ENCODE results near the gene KRTAP29-1.

KRTAP29-1 gene

GRCh38 chr17:41339571-41340172 lies 37.0 kb upstream of the KRTAP29-1 start:
- H3K9ac ChIP-seq (ENCODE audit: low read depth in 1 of 2, low read length in 2 of 2), result no peak overlapping the region
- H3K36me3 ChIP-seq (ENCODE audit: control insufficient read depth in 1 of 2, insufficient read depth in 2 of 2, low read length in 2 of 2), result no peaks in the 10 kb centered on the region
- H3K4me3 ChIP-seq (ENCODE audit: low read depth in 1 of 2, low read length in 2 of 2), result no peak overlapping the region
- peaks cover 7 to 14% of the 10 kb centered on the region in 2 donors for H3K4me1 ChIP-seq (ENCODE audit: control insufficient read depth in 1 of 2, insufficient read depth in 2 of 2, low read length in 2 of 2)
- no peak overlapping the region for H3K27ac ChIP-seq (ENCODE audit: low read depth, low read length)
- no peaks in the 10 kb centered on the region for H3K9me3 ChIP-seq (ENCODE audit: control insufficient read depth in 1 of 2, low read length in 2 of 2)
- H3K27me3 ChIP-seq (ENCODE audit: control insufficient read depth in 1 of 2, insufficient read depth in 2 of 2, low read length in 2 of 2), result peaks cover 0 to 7% of the 10 kb centered on the region in 2 donors

- Histone ChIP-seq H3K27ac (ENCODE audit: low read depth, low read length) (no peak overlapping the region), H3K4me3 (ENCODE audit: low read depth in 1 of 2, low read length in 2 of 2) (no peak overlapping the region)
Measured at GRCh38 chr17:41338961-41339485, 36.4 kb upstream of the KRTAP29-1 start.

GRCh38 chr17:41335747-41336146 lies 33.1 kb upstream of the KRTAP29-1 start:
- H3K27ac ChIP-seq (ENCODE audit: low read depth, low read length), result no peak overlapping the region
- peaks cover 0 to 12% of the 10 kb centered on the region in 2 donors for H3K27me3 ChIP-seq (ENCODE audit: control insufficient read depth in 1 of 2, insufficient read depth in 2 of 2, low read length in 2 of 2)
- H3K9ac ChIP-seq (ENCODE audit: low read depth in 1 of 2, low read length in 2 of 2), result no peak overlapping the region
- H3K9me3 ChIP-seq (ENCODE audit: control insufficient read depth in 1 of 2, low read length in 2 of 2), result no peaks in the 10 kb centered on the region
- H3K36me3 ChIP-seq (ENCODE audit: control insufficient read depth in 1 of 2, insufficient read depth in 2 of 2, low read length in 2 of 2), result no peaks in the 10 kb centered on the region
- peaks cover 7 to 14% of the 10 kb centered on the region in 2 donors for H3K4me1 ChIP-seq (ENCODE audit: control insufficient read depth in 1 of 2, insufficient read depth in 2 of 2, low read length in 2 of 2)
- H3K4me3 ChIP-seq (ENCODE audit: low read depth in 1 of 2, low read length in 2 of 2), result no peak overlapping the region

More at GRCh38 chr17:41338961-41339485, 36.4 kb upstream of the KRTAP29-1 start:
- Histone ChIP-seq H3K36me3 (ENCODE audit: control insufficient read depth in 1 of 2, insufficient read depth in 2 of 2, low read length in 2 of 2) (no peaks in the 10 kb centered on the region), H3K9me3 (ENCODE audit: control insufficient read depth in 1 of 2, low read length in 2 of 2) (no peaks in the 10 kb centered on the region), H3K9ac (ENCODE audit: low read depth in 1 of 2, low read length in 2 of 2) (no peak overlapping the region), H3K4me1 (ENCODE audit: control insufficient read depth in 1 of 2, insufficient read depth in 2 of 2, low read length in 2 of 2) (peaks cover 7 to 14% of the 10 kb centered on the region in 2 donors), H3K27me3 (ENCODE audit: control insufficient read depth in 1 of 2, insufficient read depth in 2 of 2, low read length in 2 of 2) (peaks cover 0 to 7% of the 10 kb centered on the region in 2 donors)

- H3K9me3 ChIP-seq (ENCODE audit: control insufficient read depth in 1 of 2, low read length in 2 of 2), result no peaks in the 10 kb centered on the region
- H3K27ac ChIP-seq (ENCODE audit: low read depth, low read length), result no peak overlapping the region
- no peak overlapping the region for H3K4me3 ChIP-seq (ENCODE audit: low read depth in 1 of 2, low read length in 2 of 2)
- H3K36me3 ChIP-seq (ENCODE audit: control insufficient read depth in 1 of 2, insufficient read depth in 2 of 2, low read length in 2 of 2), result no peaks in the 10 kb centered on the region
- peaks cover 1 to 12% of the 10 kb centered on the region in 2 donors for H3K4me1 ChIP-seq (ENCODE audit: control insufficient read depth in 1 of 2, insufficient read depth in 2 of 2, low read length in 2 of 2)
- H3K9ac ChIP-seq (ENCODE audit: low read depth in 1 of 2, low read length in 2 of 2), result no peak overlapping the region
- H3K27me3 ChIP-seq (ENCODE audit: control insufficient read depth in 1 of 2, insufficient read depth in 2 of 2, low read length in 2 of 2), result peaks cover 0 to 12% of the 10 kb centered on the region in 2 donors
Measured at GRCh38 chr17:41334385-41335305, 32.0 kb upstream of the KRTAP29-1 start.

GRCh38 chr17:41333836-41334235 lies 31.2 kb upstream of the KRTAP29-1 start:
- H3K36me3 ChIP-seq (ENCODE audit: control insufficient read depth in 1 of 2, insufficient read depth in 2 of 2, low read length in 2 of 2), result no peaks in the 10 kb centered on the region
- H3K4me3 ChIP-seq (ENCODE audit: low read depth in 1 of 2, low read length in 2 of 2), result no peak overlapping the region
- H3K9ac ChIP-seq (ENCODE audit: low read depth in 1 of 2, low read length in 2 of 2), result no peak overlapping the region
- H3K27me3 ChIP-seq (ENCODE audit: control insufficient read depth in 1 of 2, insufficient read depth in 2 of 2, low read length in 2 of 2), result peaks cover 0 to 12% of the 10 kb centered on the region in 2 donors
- H3K27ac ChIP-seq (ENCODE audit: low read depth, low read length), result no peak overlapping the region
- H3K4me1 ChIP-seq (ENCODE audit: control insufficient read depth in 1 of 2, insufficient read depth in 2 of 2, low read length in 2 of 2), result peaks cover 0 to 4% of the 10 kb centered on the region in 2 donors
- no peaks in the 10 kb centered on the region for H3K9me3 ChIP-seq (ENCODE audit: control insufficient read depth in 1 of 2, low read length in 2 of 2)

GRCh38 chr17:41333098-41333497 lies 30.4 kb upstream of the KRTAP29-1 start:
- no peaks in the 10 kb centered on the region for H3K9me3 ChIP-seq (ENCODE audit: control insufficient read depth in 1 of 2, low read length in 2 of 2)
- H3K4me3 ChIP-seq (ENCODE audit: low read depth in 1 of 2, low read length in 2 of 2), result no peak overlapping the region
- H3K27ac ChIP-seq (ENCODE audit: low read depth, low read length), result no peak overlapping the region
- peaks cover 0 to 12% of the 10 kb centered on the region in 2 donors for H3K27me3 ChIP-seq (ENCODE audit: control insufficient read depth in 1 of 2, insufficient read depth in 2 of 2, low read length in 2 of 2)
- H3K36me3 ChIP-seq (ENCODE audit: control insufficient read depth in 1 of 2, insufficient read depth in 2 of 2, low read length in 2 of 2), result no peaks in the 10 kb centered on the region
- H3K9ac ChIP-seq (ENCODE audit: low read depth in 1 of 2, low read length in 2 of 2), result no peak overlapping the region
- no peaks in the 10 kb centered on the region for H3K4me1 ChIP-seq (ENCODE audit: control insufficient read depth in 1 of 2, insufficient read depth in 2 of 2, low read length in 2 of 2)

GRCh38 chr17:41332239-41332638 lies 29.6 kb upstream of the KRTAP29-1 start:
- Histone ChIP-seq H3K36me3 (ENCODE audit: control insufficient read depth in 1 of 2, insufficient read depth in 2 of 2, low read length in 2 of 2) (no peaks in the 10 kb centered on the region), H3K27ac (ENCODE audit: low read depth, low read length) (no peak overlapping the region), H3K9me3 (ENCODE audit: control insufficient read depth in 1 of 2, low read length in 2 of 2) (no peaks in the 10 kb centered on the region), H3K9ac (ENCODE audit: low read depth in 1 of 2, low read length in 2 of 2) (no peak overlapping the region), H3K27me3 (ENCODE audit: control insufficient read depth in 1 of 2, insufficient read depth in 2 of 2, low read length in 2 of 2) (peaks cover 0 to 11% of the 10 kb centered on the region in 2 donors), H3K4me3 (ENCODE audit: low read depth in 1 of 2, low read length in 2 of 2) (no peak overlapping the region), H3K4me1 (ENCODE audit: control insufficient read depth in 1 of 2, insufficient read depth in 2 of 2, low read length in 2 of 2) (no peaks in the 10 kb centered on the region)

GRCh38 chr17:41331606-41332005 lies 29.0 kb upstream of the KRTAP29-1 start:
- no peak overlapping the region for H3K27ac ChIP-seq (ENCODE audit: low read depth, low read length)
- no peaks in the 10 kb centered on the region for H3K36me3 ChIP-seq (ENCODE audit: control insufficient read depth in 1 of 2, insufficient read depth in 2 of 2, low read length in 2 of 2)
- no peaks in the 10 kb centered on the region for H3K4me1 ChIP-seq (ENCODE audit: control insufficient read depth in 1 of 2, insufficient read depth in 2 of 2, low read length in 2 of 2)
- peaks cover 0 to 10% of the 10 kb centered on the region in 2 donors for H3K27me3 ChIP-seq (ENCODE audit: control insufficient read depth in 1 of 2, insufficient read depth in 2 of 2, low read length in 2 of 2)
- H3K9ac ChIP-seq (ENCODE audit: low read depth in 1 of 2, low read length in 2 of 2), result no peak overlapping the region
- no peak overlapping the region for H3K4me3 ChIP-seq (ENCODE audit: low read depth in 1 of 2, low read length in 2 of 2)
- no peaks in the 10 kb centered on the region for H3K9me3 ChIP-seq (ENCODE audit: control insufficient read depth in 1 of 2, low read length in 2 of 2)

GRCh38 chr17:41329279-41329948 lies 26.8 kb upstream of the KRTAP29-1 start:
- no peak overlapping the region for H3K27ac ChIP-seq (ENCODE audit: low read depth, low read length)
- no peaks in the 10 kb centered on the region for H3K9me3 ChIP-seq (ENCODE audit: control insufficient read depth in 1 of 2, low read length in 2 of 2)
- no peaks in the 10 kb centered on the region for H3K4me1 ChIP-seq (ENCODE audit: control insufficient read depth in 1 of 2, insufficient read depth in 2 of 2, low read length in 2 of 2)
- H3K4me3 ChIP-seq (ENCODE audit: low read depth in 1 of 2, low read length in 2 of 2), result no peak overlapping the region
- no peaks in the 10 kb centered on the region for H3K36me3 ChIP-seq (ENCODE audit: control insufficient read depth in 1 of 2, insufficient read depth in 2 of 2, low read length in 2 of 2)
- H3K9ac ChIP-seq (ENCODE audit: low read depth in 1 of 2, low read length in 2 of 2), result no peak overlapping the region
- peaks cover 0 to 6% of the 10 kb centered on the region in 2 donors for H3K27me3 ChIP-seq (ENCODE audit: control insufficient read depth in 1 of 2, insufficient read depth in 2 of 2, low read length in 2 of 2)

Measured in duodenal mucosa (tissue), 2 donors.